HG02981 (cell line): ENCODE data around the gene MKLN1.
"Not testable (repeated sequence)": the region's sequence is repeated elsewhere in the genome, so short reads cannot be mapped to it uniquely, and the experiment has no call there.

ENCODE experiments used
- ATAC-seq: cut with Tn5 transposase; IDR thresholded peaks from one replicate; pipeline ENCODE4 v1.9.1; 2021; ENCODE audit warnings: mild to moderate bottlenecking, moderate library complexity; ENCODE audit not compliant: unreplicated experiment

MKLN1 gene

GRCh38 chr7:131497454-131497853 is 169.8 kb downstream of the MKLN1 start:
- no peak for ATAC-seq

- ATAC-seq = no peak
These were observed 170.7 kb downstream of the MKLN1 start for GRCh38 chr7:131498237-131498885.

- ATAC-seq = no peak
These were observed 172.1 kb downstream of the MKLN1 start for GRCh38 chr7:131499801-131500200.

- no peak for ATAC-seq
These were observed 172.7 kb downstream of the MKLN1 start for GRCh38 chr7:131500357-131500756.

- ATAC-seq = peak; percentile 91
These were observed 173.7 kb downstream of the MKLN1 start for GRCh38 chr7:131501422-131501821.

- no peak for ATAC-seq
These were observed 174.4 kb downstream of the MKLN1 start for GRCh38 chr7:131501930-131502685.

GRCh38 chr7:131502810-131503508 is 175.3 kb downstream of the MKLN1 start:
- no peak for ATAC-seq

GRCh38 chr7:131503639-131504038 is 176.0 kb downstream of the MKLN1 start:
- ATAC-seq = no peak

GRCh38 chr7:131504157-131504899 is 176.7 kb downstream of the MKLN1 start:
- ATAC-seq = no peak

- not testable (repeated sequence) for ATAC-seq
These were observed 177.5 kb downstream of the MKLN1 start for GRCh38 chr7:131505037-131505620.

- ATAC-seq = no peak
These were observed 178.2 kb downstream of the MKLN1 start for GRCh38 chr7:131505636-131506557.

- no peak for ATAC-seq
These were observed 178.9 kb downstream of the MKLN1 start for GRCh38 chr7:131506597-131506996.

GRCh38 chr7:131507592-131508331 is 180.1 kb downstream of the MKLN1 start:
- peak; percentile 72 for ATAC-seq

GRCh38 chr7:131508754-131509486 is 181.2 kb downstream of the MKLN1 start:
- ATAC-seq = no peak

GRCh38 chr7:131509781-131510180 is 182.1 kb downstream of the MKLN1 start:
- no peak for ATAC-seq

- ATAC-seq = no peak
These were observed 183.4 kb downstream of the MKLN1 start for GRCh38 chr7:131511071-131511470.

- ATAC-seq = no peak
These were observed 184.3 kb downstream of the MKLN1 start for GRCh38 chr7:131511774-131512535.
